GM21390 (cell line): ENCODE measurements around the gene GRHPR.

Source experiments
- ATAC-seq: cut with Tn5 transposase; IDR thresholded peaks from one replicate; pipeline ENCODE4 v1.9.1; 2021; ENCODE audit not compliant: unreplicated experiment

GRHPR gene

DNA sequence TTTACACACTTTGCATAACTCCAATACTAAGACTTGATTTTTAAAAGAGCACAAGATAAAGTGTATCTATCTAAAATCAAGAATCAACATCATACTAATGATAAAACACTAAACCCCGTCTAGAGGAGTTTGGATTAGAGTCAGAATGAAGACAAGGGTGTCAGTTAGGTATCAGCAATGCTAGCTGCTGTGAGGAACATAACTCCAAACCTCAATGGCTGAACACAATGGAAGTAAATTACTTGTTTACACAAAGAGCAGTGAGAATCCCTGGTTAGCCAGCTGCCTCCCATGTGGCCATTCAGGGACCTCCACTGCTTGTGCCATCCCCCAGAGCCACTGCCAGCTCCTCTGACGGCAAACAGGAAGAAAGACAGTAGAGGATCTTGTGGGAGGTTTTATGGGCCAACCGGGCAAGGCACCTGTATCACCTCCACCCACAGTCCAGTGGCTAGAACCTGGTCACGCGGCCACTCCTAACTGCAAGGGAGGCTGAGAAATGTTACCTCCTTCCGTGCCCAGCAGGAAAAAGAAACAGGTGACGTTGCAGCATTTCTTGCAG lies 24.0 kb upstream of the GRHPR start:
- ATAC-seq, result no peak

DNA sequence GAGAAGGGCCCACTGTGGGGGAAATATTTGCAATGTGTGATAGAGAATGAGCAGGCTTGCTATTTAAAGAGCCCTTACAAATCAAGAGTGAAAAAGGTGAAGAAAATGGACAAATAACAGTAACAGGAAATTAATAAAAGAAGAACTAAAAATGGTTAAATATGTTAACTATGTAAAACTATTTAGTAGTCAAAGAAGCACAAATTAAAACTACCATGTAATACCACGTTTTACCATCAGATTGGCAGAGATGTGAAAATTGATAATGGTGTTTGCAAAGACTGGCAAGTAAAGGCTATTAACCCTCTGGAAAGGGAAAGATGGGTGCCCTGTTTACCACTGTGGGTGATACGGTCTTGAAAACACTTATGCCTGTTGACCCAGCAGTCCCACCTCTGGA lies 23.2 kb upstream of the GRHPR start:
- no peak for ATAC-seq

GRCh38 chr9:37404590-37404989 lies 17.9 kb upstream of the GRHPR start:
- ATAC-seq, result no peak

DNA sequence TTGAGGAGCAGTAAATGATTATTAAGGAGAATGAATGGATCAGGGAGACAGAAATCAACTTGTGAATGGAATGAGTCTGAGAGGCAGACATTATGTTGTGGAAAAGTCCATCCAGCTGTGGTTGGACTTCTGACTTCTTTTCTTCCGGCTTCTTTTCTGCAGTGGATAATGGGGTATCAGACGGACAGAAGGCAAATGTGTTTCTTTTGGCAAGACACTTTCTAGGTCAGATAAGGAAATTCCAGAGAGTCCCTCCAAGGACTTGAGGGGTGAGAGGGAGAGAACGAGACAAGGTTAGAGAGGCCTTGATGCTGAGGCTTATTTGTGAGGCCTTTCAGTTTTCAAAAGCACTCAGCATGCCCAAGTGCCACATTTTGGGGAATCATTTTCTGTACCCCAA lies 17.1 kb upstream of the GRHPR start:
- no peak for ATAC-seq

DNA sequence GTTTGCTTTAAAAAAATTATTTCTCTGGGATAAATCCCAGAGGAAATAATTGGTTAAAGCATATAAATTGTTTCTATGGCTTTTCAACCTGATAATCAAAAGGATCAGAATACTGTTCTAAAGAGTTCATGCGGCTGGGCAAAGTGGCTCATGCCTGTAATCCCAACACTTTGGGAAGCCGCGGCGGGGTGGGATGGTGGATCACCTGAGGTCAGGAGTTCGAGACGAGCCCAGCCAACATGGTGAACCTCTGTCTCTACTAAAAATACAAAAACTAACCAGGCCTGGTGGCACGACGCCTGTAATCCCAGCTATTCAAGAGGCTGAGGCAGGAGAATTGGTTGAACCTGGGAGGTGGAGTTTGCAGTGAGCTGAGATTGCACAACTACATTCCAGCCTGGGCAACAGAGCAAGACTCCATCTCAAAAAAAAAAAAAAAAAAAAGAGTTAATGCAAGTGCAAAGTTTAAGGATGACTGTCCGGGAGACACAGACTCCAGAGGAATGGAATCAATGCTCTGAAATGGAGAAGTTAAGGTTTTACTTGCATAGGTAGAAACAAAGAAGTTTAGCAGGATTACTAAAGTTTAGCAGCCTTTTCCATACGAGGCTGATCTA lies 16.6 kb upstream of the GRHPR start:
- no peak for ATAC-seq

DNA sequence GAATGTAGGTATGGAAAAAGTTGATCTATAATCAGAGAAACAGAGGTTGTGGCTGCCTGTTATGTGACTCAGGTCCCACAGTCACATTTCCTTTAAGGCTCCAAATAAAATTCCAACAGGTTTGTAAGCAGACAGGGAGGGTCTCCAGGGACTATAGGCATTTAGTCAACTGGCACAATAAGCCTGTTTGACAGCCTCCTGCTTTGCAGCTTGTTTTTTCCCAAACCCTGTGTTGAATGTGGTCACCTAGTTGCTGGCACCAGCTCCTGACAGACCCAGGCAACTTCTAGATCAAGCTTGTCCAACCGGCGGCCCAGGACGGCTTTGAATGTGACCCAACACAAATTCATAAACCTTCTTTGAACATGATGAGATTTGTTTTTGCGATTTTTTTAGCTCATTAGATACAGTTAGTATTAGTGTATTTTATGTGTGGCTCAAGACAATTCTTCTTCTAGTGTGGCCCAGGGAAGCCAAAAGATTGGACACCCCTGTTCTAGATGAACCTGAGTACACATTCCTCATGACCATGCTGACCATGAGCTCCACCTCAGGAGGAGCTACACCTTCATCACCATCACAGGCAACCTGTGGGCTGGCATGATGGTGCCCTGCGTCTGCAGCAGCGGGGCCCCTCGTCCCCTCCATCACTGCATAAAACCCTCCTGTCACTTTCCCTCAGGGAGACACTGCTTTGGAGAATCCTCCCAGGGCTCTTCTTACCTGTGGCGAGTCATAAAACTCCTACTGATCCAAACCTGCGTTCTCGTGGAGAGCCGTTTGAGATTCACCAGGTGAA lies 15.7 kb upstream of the GRHPR start:
- no peak for ATAC-seq

- no peak for ATAC-seq
Measured at GRCh38 chr9:37407468-37407867, 15.0 kb upstream of the GRHPR start.

GRCh38 chr9:37408933-37409710 lies 13.4 kb upstream of the GRHPR start:
- ATAC-seq, result peak; percentile 87

DNA sequence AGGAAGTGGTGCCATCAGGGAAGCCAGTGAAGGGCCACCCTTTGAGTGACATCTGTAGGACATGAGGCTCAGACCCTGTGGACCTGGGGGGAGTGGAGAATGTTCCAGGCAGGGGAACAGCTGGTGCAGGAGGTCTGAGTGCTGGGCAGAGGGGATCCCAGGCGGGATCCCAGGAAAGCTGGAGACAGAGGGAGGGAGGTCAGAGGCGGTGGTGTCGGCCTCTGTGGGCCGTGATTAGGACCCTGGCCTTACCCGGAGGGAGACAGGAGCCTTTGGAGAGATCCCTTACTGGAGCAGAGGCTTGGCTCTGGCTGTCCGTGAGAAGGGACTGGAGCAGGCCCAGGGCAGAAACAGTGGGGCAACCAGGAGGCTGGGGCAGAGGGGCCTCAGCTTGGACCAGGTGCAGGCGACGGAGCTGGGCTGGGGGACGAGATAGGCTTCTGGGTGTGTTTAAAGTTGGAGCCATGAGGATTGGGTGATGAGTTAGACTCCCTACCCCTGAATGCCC lies 12.1 kb upstream of the GRHPR start:
- ATAC-seq, result no peak

DNA sequence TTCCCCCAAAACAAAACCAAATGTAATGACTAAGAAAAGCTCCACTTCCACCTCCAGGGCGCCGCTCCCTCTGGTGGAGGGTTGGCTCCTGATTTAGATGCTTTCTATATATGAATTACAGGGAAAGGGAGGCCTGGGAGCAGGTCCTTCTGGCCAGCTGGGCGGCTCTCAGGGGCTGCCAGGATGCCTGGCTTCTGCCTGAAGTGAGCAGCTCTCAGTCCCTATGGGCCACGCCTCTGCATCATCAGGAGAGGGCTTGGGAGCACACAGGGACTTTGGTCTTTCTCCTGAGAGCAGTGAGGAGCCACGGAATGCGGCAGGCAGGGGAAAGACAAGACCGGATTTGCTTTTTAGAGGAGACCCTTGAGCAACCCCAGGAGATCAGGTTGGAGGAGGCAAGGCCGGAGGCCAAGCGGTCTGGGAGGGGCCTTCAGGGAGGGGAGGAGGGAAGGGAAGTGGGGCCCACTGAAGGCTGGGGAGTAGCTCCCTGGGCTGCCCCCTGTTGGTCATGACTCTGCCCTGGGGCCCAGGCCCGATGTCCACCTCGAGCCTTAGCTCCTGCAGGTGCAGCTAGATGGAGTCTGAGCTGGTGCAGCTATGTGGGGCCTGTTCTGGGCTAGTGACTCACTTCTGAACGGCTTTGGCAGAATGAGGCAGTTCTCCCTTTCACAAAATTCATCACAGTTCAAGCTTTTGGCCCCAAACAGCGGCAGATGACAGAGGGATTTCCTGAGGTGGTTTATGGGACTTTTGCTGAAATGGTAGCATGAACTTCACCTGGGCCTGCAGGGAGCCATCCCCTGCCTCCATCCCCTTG lies 11.3 kb upstream of the GRHPR start:
- peak; percentile 22 for ATAC-seq

GRCh38 chr9:37412431-37413151 lies 9.9 kb upstream of the GRHPR start:
- ATAC-seq, result no peak

GRCh38 chr9:37413311-37413710 lies 9.2 kb upstream of the GRHPR start:
- no peak for ATAC-seq

DNA sequence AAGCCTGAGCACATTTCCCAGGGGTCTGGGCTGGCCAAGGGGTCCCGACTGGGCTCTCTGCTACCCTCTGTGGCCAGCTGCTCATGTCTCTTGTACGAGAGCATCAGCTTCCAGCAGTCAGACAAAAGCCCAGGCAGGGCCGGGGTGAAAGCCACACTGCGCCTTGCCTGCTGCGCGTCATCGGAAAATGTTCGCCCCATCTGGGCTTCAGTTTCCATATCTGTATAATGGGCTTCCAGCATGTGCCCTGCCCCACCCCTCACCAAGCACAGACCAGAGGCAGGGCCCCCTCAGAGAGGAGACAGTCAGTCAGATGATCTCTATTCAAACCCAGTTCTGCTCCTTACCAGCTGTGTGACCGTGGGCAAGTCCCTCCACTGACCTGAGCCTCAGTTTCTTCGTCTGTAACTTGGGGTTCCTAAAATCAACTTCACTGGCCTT lies 8.0 kb upstream of the GRHPR start:
- ATAC-seq, result no peak

- peak; percentile 41 for ATAC-seq
Measured at GRCh38 chr9:37415011-37415719, 7.3 kb upstream of the GRHPR start.

DNA sequence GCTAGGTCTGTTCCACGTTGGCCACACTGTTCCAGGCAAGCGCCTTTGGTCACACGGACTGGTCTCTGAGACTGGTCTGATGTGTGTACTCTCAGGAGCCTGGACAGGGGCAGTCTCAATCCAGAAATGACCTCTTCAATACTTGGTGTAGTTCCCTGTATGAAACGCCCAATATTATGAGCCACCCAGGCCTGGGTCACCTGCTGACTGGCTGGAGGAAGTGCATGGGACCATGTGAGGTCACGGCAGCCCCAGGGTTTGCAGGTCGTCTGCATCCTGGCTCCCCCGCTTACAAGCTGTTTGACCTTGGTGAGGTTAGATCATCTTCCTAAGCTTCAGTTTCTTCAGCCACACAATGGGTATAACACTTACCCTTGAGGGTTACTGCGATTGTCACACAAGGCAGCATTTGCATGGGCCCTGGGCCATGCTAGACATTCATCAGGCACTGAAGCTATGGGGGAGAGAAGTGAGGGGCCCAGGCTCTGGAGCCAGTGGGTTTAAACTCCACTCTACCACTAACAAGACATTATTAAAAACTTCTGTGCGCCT lies 5.2 kb upstream of the GRHPR start:
- no peak for ATAC-seq

- ATAC-seq, result no peak
Measured at GRCh38 chr9:37417857-37418618, 4.5 kb upstream of the GRHPR start.

- no peak for ATAC-seq
Measured at GRCh38 chr9:37419204-37419603, 3.3 kb upstream of the GRHPR start.
